Measurements from ENCODE around the gene TMEM50B.

TMEM50B gene

GRCh38 chr21:33490991-33491372, 11.2 kb upstream of the TMEM50B start:
- no peak for TF ChIP-seq CTCF (IDR thresholded peaks at IDR 0.05; ENCODE audit: low read depth, low read length)
- H3K4me3 ChIP-seq (ENCODE audit: low read depth, low read length) = peak overlapping the region; percentile 81

GRCh38 chr21:33488936-33489335, 9.2 kb upstream of the TMEM50B start:
- no peak for TF ChIP-seq CTCF (IDR thresholded peaks at IDR 0.05; ENCODE audit: low read depth, low read length)
- no peak overlapping the region for H3K4me3 ChIP-seq (ENCODE audit: low read depth, low read length)

- no peak overlapping the region for H3K4me3 ChIP-seq (ENCODE audit: low read depth, low read length)
- no peak for TF ChIP-seq CTCF (IDR thresholded peaks at IDR 0.05; ENCODE audit: low read depth, low read length)
Observed at GRCh38 chr21:33487996-33488395, 8.2 kb upstream of the TMEM50B start.

GRCh38 chr21:33481314-33481943, 1.7 kb upstream of the TMEM50B start:
- H3K4me3 ChIP-seq (ENCODE audit: low read depth, low read length) = no peak overlapping the region
- TF ChIP-seq CTCF (IDR thresholded peaks at IDR 0.05; ENCODE audit: low read depth, low read length) = no peak

GRCh38 chr21:33480481-33481103, 818 bp upstream of the TMEM50B start:
- peak overlapping the region; percentile 84 for H3K4me3 ChIP-seq (ENCODE audit: low read depth, low read length)

GRCh38 chr21:33478935-33479678, 667 bp downstream of the TMEM50B start:
- peak overlapping the region; percentile 84 for H3K4me3 ChIP-seq (ENCODE audit: low read depth, low read length)
- no peak for TF ChIP-seq CTCF (IDR thresholded peaks at IDR 0.05; ENCODE audit: low read depth, low read length)

More at GRCh38 chr21:33480481-33481103, 818 bp upstream of the TMEM50B start:
- no peak for TF ChIP-seq CTCF (IDR thresholded peaks at IDR 0.05; ENCODE audit: low read depth, low read length)

- TF ChIP-seq CTCF (IDR thresholded peaks at IDR 0.05; ENCODE audit: low read depth, low read length) = no peak
- H3K4me3 ChIP-seq (ENCODE audit: low read depth, low read length) = peak overlapping the region; percentile 84
Observed at GRCh38 chr21:33478182-33478581, 1.6 kb downstream of the TMEM50B start.
